Heart left ventricle (tissue), 13 donors: ENCODE data around the gene C2CD2L.

Source experiments
- CTCF ChIP-seq, 12 donors: fragments of 200-600 bp; sonication (generic) in 4 of 12; IDR thresholded peaks; one replicate each; pipeline versions ENCODE4 v1.5.0 to v1.8.0; 2018 to 2022; ENCODE audit warnings: antibody characterized with exemption in 12 of 12, mild to moderate bottlenecking in 5 of 12
- POLR2A ChIP-seq, 2 donors: fragments of 450-650 bp; IDR thresholded peaks; one replicate each; pipeline ENCODE4 v1.6.1; 2017; ENCODE audit warnings: antibody characterized with exemption in 2 of 2, mild to moderate bottlenecking in 2 of 2, moderate library complexity in 2 of 2
- donor health status: ischemic (EF 13 %, LVEDD 7.1; RV severe dilation, severe dysfunction).
- donor health status: DM: no; HTN: yes; CAD: no.
- donor health status: DM: no; HTN: no; CAD: no.
- donor health status: ischemic (EF 25% LVEDD 6.9; RV normal size, moderate dysfunction).
- donor health status: ischemic (EF 25% LVEDD 5.7; RV mildly dilated, moderate dysfunction).
- donor health status: ischemic (EF 35%, LVEDD 5.7; RV mildly dilated, moderate dysfunction).
- donor health status: nonischemic (EF 11% LVEDD 7.7; RV severe dilation, severe dysfunction).
- donor health status: DM: yes; HTN: yes; CAD: no.
- donor health status: PGD.
- donor health status: ischemic (EF 29% LVEDD 5.4; RV normal size, mild dysfunction).
- donor health status: nonischemic (EF 23%, LVEDD 6.1; RV moderate dilation, normal function).

GRCh38 chr11:119118946-119119345 is 11.8 kb downstream of the C2CD2L start:
- no peak for TF ChIP-seq CTCF (IDR thresholded peaks at IDR 0.05)
- no peak for TF ChIP-seq POLR2A (IDR thresholded peaks at IDR 0.05)
